ENCODE data around the gene CLEC2B. TPM values are rescaled to one million over a fixed set of nuclear protein-coding genes. Genes with fewer than 3 reads are reported as not detected.

The CLEC2B gene
- 13.5 TPM for total RNA-seq

GRCh38 chr12:9869307-9870161, at the start of gene CLEC2B:
CLEC2B (minus strand) TSS chr12:9869354.

DNA sequence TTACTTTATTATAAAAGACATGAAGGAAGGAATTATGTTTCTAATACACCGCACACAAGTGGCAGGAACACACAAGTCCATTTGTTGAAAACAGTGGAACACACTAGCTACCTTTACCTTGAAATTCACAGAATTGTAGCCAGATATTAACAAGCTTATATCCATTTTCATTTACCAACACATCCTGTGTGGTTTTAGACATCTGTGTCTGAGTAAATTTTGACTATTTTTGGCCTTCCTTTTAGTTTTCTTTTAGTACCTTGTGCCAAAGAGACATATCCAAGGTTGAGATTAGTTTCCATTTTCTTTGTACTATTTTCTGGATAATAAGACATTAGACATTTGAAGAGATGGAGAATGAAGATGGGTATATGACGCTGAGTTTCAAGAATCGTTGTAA, 12.1 kb upstream of the CLEC2B start, which contains the start of gene KLRF2:
Gene KLRF2 (plus strand): TSS at position 244 of the 400 bp plus-strand sequence. CDS start 107 bp downstream, at position 351.

GRCh38 chr12:9827209-9827888, 41.8 kb downstream of the CLEC2B start, which contains the start of gene KLRF1:
KLRF1 (plus strand) TSS chr12:9827481; CDS start chr12:9827545, 64 bp downstream.

Other genes with a start within 250 kb of the CLEC2B start
- gene CLEC2D, start 199.6 kb downstream of the CLEC2B start, total RNA-seq: 17.5 TPM
- gene CLECL1, start 136.3 kb downstream of the CLEC2B start, total RNA-seq: not detected
- gene CD69, start 108.5 kb downstream of the CLEC2B start, total RNA-seq: 9.8 TPM
- 1.1 TPM for gene KLRF1, start 41.9 kb downstream of the CLEC2B start, total RNA-seq
- not detected for gene KLRF2, start 12.1 kb upstream of the CLEC2B start, total RNA-seq
- 1.1 TPM for gene CLEC2A, start 63.0 kb upstream of the CLEC2B start, total RNA-seq
- 3.4 TPM for gene CLEC12A, start 102.1 kb upstream of the CLEC2B start, total RNA-seq
- gene CLEC1B, start 129.8 kb upstream of the CLEC2B start, total RNA-seq: 1.5 TPM
- gene CLEC12B, start 141.3 kb upstream of the CLEC2B start, total RNA-seq: 0.22 TPM
- gene CLEC9A, start 161.3 kb upstream of the CLEC2B start, total RNA-seq: 0.27 TPM
- 3.7 TPM for gene CLEC1A, start 229.6 kb upstream of the CLEC2B start, total RNA-seq